Stimulated activated CD4-positive, alpha-beta T cell treated with anti-CD3 and anti-CD28 coated beads, Interleukin-2, amount 100 ng/mL, for 24 hours (primary cell): Measurements from ENCODE around the gene AKAP7.
"Not testable (repeated sequence)": the region's sequence is repeated elsewhere in the genome, so short reads cannot be mapped to it uniquely, and the experiment has no call there.

ENCODE experiments used
- DNase-seq, 2 donors: peaks; one replicate each; pipeline ENCODE4 v3.0.0-alpha.2; 2020

The AKAP7 gene

GRCh38 chr6:131135244-131136020, at the start of gene AKAP7:
TSS of gene AKAP7 (plus strand) at chr6:131135467. CDS start at chr6:131135764, 297 bp downstream.
- peak; percentile 58 to 70 for DNase-seq

GRCh38 chr6:131090339-131090738, 44.9 kb upstream of the AKAP7 start:
- DNase-seq: not testable (repeated sequence)

GRCh38 chr6:131091944-131092343, 43.3 kb upstream of the AKAP7 start:
- DNase-seq: not testable (repeated sequence)

GRCh38 chr6:131093334-131093733, 41.9 kb upstream of the AKAP7 start:
- DNase-seq: no peak

- no peak for DNase-seq
Measured at GRCh38 chr6:131096786-131097185, 38.5 kb upstream of the AKAP7 start.

- DNase-seq: no peak
Measured at GRCh38 chr6:131101911-131102680, 33.2 kb upstream of the AKAP7 start.

- no peak for DNase-seq
Measured at GRCh38 chr6:131103296-131103695, 32.0 kb upstream of the AKAP7 start.

- no peak for DNase-seq
Measured at GRCh38 chr6:131103901-131104300, 31.4 kb upstream of the AKAP7 start.

- DNase-seq: no peak
Measured at GRCh38 chr6:131107151-131107550, 28.1 kb upstream of the AKAP7 start.

GRCh38 chr6:131112249-131112648, 23.0 kb upstream of the AKAP7 start:
- no peak for DNase-seq

GRCh38 chr6:131115651-131116050, 19.6 kb upstream of the AKAP7 start:
- DNase-seq: no peak

- DNase-seq: no peak
Measured at GRCh38 chr6:131116321-131116720, 18.9 kb upstream of the AKAP7 start.

GRCh38 chr6:131116755-131117360, 18.4 kb upstream of the AKAP7 start:
- no peak for DNase-seq

- DNase-seq: no peak
Measured at GRCh38 chr6:131117878-131118277, 17.4 kb upstream of the AKAP7 start.

- no peak for DNase-seq
Measured at GRCh38 chr6:131122007-131122406, 13.3 kb upstream of the AKAP7 start.

GRCh38 chr6:131122516-131122915, 12.8 kb upstream of the AKAP7 start:
- no peak for DNase-seq

- DNase-seq: no peak
Measured at GRCh38 chr6:131124336-131125071, 10.8 kb upstream of the AKAP7 start.

- DNase-seq: no peak
Measured at GRCh38 chr6:131125431-131125830, 9.8 kb upstream of the AKAP7 start.

- no peak for DNase-seq
Measured at GRCh38 chr6:131129689-131130553, 5.3 kb upstream of the AKAP7 start.

- DNase-seq: no peak
Measured at GRCh38 chr6:131130554-131130940, 4.7 kb upstream of the AKAP7 start.

GRCh38 chr6:131132360-131132759, 2.9 kb upstream of the AKAP7 start:
- no peak for DNase-seq
